Gastroesophageal sphincter (tissue), 3 donors: ENCODE results near the gene HOXA4.

Experiments used
- CTCF ChIP-seq, 4 experiments: fragments of 200-600 bp in 2 of 4; fragments of 450-650 bp in 2 of 4; sonication (generic) in 1 of 4; IDR thresholded peaks; one replicate each; pipeline ENCODE4 v1.5.1; 2017 to 2019; ENCODE audit warnings: antibody characterized with exemption in 4 of 4, mild to moderate bottlenecking in 2 of 4, moderate library complexity in 2 of 4
- POLR2A ChIP-seq, 2 donors: fragments of 450-650 bp; IDR thresholded peaks; one replicate each; pipeline ENCODE4 v1.6.1; 2017; ENCODE audit warnings: antibody characterized with exemption in 2 of 2, mild to moderate bottlenecking in 2 of 2, moderate library complexity in 1 of 2

- TF ChIP-seq CTCF (IDR thresholded peaks at IDR 0.05) (no peak), POLR2A (IDR thresholded peaks at IDR 0.05) (no peak)
Observed at GRCh38 chr7:27116962-27117886, 13.3 kb downstream of the HOXA4 start.
